ENCODE measurements around the gene DNAJB6.

Gene DNAJB6

DNA sequence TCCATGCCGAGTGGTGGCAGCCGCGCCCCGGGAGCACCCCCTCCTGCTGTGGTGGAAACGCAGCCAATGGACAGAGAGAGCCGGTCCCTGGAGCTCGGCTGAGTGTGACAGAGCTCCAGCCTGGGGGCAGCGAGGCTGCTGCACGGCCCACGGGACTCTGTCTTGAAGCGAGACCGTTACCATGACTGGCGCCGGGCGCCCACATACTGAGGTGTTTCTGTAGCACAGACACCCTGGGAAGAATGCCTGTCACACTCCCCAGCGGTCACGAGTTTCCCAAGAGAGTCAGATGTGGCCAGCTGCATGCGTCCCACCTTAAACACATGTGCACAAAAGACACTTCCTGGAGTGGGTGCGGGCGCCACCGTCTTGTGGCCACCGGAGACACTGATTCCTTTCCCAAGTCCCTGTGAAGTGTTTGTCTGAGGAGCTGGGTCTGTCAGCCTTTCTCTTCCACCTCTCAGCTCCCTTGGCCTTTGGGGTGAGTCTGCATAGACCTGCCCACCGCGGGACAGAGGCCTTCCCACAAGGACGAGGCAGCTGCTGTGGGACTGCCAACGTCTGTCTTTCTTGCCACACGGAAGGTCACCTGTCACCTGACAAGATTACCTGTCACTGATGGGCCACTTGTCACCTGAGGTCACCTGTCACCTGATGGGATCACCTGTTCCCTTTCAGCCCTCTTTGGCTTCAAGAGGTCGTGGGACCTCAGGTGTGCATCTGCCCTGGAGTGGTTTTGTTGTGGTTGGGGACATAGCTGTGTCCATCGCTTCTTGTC, 94.6 kb downstream of the DNAJB6 start:
- no peak for DNase-seq

- no peak for DNase-seq
Measured at GRCh38 chr7:157431951-157432540, 95.2 kb downstream of the DNAJB6 start.

GRCh38 chr7:157432541-157432956, 95.7 kb downstream of the DNAJB6 start:
- peak in 1 of 2 donors; percentile 25 for DNase-seq

GRCh38 chr7:157432957-157433576, 96.3 kb downstream of the DNAJB6 start:
- DNase-seq = peak; percentile 69 to 74

- DNase-seq = no peak
Measured at GRCh38 chr7:157433628-157434027, 96.8 kb downstream of the DNAJB6 start.

- no peak for DNase-seq
Measured at GRCh38 chr7:157434231-157434630, 97.4 kb downstream of the DNAJB6 start.

DNA sequence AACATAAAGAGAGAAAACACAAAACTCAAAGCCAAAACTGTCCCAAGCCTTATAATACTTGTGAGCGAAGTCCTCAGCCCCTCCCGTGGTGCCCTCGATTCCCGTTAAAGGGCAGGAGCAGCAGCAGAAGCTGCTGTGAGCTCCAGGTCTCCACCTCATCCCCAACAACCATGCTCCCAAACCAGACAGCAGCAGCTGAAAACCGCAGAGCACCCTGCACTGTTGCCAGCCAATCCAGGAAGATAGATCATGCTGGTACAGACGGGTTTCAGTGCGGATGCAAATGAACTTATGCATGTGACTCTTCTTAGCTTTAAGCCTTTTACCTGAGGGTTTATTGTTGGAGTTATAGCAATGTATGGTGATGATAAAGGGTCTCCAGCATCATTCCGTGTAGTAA, 97.9 kb downstream of the DNAJB6 start:
- no peak for DNase-seq

GRCh38 chr7:157436076-157436475, 99.3 kb downstream of the DNAJB6 start:
- DNase-seq = no peak

- no peak for DNase-seq
Measured at GRCh38 chr7:157436763-157437480, 100.1 kb downstream of the DNAJB6 start.

GRCh38 chr7:157437519-157438061, 100.8 kb downstream of the DNAJB6 start:
- no peak for DNase-seq

GRCh38 chr7:157438121-157439025, 101.6 kb downstream of the DNAJB6 start:
- DNase-seq = no peak

DNA sequence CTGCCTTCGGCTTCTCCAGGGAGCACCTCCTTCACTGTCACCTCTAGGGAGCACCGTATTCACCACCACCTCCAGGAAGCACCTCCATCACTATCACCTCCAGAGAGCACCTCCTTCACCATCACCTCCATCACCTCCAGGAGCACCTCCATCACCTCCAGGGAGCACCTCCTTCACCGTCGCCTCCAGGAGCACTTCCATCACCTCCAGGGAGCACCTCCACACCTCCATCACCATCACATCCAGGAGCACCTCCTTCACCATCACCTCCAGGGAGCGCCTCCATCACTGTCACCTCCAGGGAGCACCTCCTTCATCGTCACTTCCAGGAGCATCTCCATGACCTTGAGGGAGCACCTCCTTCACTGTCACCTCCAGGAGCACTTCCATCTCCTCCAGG, 102.3 kb downstream of the DNAJB6 start:
- no peak for DNase-seq

DNA sequence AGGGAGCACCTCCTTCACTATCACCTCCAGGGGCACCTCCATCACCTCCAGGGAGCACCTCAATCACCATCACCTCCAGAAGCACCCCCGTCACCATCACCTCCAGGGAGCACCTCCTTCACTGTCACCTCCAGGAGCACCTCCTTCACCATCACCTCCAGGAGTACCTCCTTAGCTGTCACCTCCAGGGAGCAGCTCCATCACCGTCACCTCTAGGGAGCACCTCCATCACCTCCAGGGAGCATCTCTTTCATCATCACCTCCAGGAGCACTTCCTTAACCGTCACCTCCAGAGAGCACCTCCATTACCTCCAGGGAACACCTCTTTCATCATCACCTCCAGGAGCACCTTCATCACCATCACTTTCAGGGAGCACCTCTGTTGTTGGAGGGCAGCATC, 103.0 kb downstream of the DNAJB6 start:
- DNase-seq = no peak

- DNase-seq = no peak
Measured at GRCh38 chr7:157440346-157441022, 103.7 kb downstream of the DNAJB6 start.

GRCh38 chr7:157441023-157441399, 104.2 kb downstream of the DNAJB6 start:
- no peak for DNase-seq

GRCh38 chr7:157442456-157442855, 105.7 kb downstream of the DNAJB6 start:
- DNase-seq = no peak

DNA sequence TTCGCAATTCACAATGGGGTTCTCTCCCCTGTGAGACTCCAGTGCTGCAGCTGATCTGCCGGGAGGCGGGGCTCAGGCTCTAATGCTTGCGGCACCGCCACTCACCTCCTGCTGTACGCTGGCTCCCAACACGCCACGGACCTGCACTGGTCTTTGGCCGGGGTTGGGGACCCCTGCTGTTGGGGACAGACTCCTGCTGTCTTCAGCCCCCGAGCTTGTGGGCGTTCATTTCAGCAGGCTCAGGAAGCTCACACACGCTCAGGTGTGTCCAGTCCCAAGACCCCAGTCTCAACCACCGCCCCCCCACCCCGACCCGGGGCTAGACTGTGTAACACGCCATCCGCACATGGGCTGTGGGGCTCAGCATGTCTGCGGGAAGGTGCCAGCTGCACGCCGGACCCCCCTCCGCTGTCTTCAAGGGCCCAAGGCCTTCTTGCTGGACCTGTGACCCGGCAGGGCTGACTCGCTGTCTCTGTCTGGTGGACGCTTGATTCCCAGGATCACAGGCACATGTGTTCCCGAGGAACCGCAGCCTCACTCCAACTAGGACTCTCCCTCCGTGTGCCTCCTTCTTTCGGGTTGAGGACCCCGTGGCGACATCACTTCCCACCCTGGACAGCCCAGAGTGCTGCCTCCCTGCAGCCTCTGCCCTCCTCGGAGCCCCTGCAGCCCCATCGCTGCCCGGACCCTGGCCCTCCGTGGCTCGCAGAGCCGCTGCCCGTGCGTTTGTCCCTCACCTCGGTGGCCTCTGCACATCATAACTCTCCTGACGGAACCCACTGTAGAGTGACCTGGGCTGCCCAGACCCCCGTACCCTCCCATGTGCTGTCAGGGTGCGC, 106.4 kb downstream of the DNAJB6 start:
- no peak for DNase-seq

DNA sequence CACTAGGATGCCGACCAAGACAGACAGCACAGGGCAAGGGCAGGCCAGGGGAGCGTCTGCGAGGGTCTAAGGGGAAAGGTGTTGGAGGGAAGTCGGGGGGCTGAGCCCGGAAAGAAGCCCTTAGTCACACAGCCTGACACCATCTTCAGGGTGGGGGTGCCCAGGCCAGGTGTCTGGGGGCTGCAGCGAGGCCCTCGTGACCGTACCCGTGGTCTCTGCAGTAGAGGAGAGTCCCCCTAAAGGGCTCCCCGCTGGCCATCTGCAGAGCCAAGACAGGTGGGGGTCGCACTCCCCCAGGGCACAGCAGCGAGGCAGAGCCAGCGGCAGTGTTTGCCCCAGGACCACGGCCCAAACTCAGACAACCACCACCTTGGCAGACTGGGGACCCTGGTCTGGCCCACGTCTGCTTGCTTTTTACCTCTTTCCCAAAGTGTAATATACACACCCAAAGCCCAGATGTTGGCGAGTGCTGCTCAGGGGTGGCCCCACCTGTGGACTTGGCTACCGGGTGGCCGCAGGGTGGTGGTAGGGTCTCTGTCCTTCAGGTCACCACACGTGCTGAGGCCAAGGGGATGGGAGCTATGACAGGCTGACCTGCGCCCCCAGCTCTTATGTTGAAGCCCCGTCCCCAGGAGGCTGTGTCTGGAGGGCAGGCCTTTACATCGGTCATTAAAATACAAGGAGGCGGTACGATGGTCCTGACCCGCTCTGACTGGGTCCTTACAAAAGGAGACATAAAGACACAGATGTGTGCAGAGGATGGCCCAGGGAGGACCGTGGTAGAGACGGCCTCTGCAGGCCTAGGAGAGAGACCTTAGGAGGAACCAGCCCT, 107.4 kb downstream of the DNAJB6 start:
- DNase-seq = no peak

- no peak for DNase-seq
Measured at GRCh38 chr7:157444843-157445135, 108.0 kb downstream of the DNAJB6 start.

All from stimulated activated CD4-positive, alpha-beta T cell treated with anti-CD3 and anti-CD28 coated beads, Interleukin-2, amount 100 ng/mL, for 24 hours (primary cell).